ENCODE measurements around the gene HECW1. TPM values are rescaled to one million over a fixed set of nuclear protein-coding genes. Genes with fewer than 3 reads are reported as not detected.

Gene HECW1
- total and polyA plus RNA-seq, 2 experiments from 2014 or later = 2.0 to 4.8 TPM

- H3K79me2 ChIP-seq (ENCODE audit: insufficient read depth) = no peaks in the 10 kb centered on the region
Observed at GRCh38 chr7:43240565-43240964, 128.1 kb downstream of the HECW1 start.

GRCh38 chr7:43242628-43243255 lies 130.3 kb downstream of the HECW1 start:
- Histone ChIP-seq H3K27me3 (replicated peaks; ENCODE audit: insufficient read depth) (no peaks in the 10 kb centered on the region), H3K4me3 (no peak overlapping the region), H2AFZ (no peak overlapping the region), H3K4me1 (ENCODE audit: insufficient read depth) (no peaks in the 10 kb centered on the region), H3F3A (ENCODE audit: insufficient read depth) (no peaks in the 10 kb centered on the region; the same call in 1 of the 2 replicates), H3K79me2 (ENCODE audit: insufficient read depth) (no peaks in the 10 kb centered on the region), H3K9me3 (ENCODE audit: low read depth) (no peaks in the 10 kb centered on the region), H3K27ac (no peak overlapping the region), H3K4me2 (ENCODE audit: unreplicated experiment) (no peak overlapping the region), H4K20me1 (ENCODE audit: insufficient read depth) (no peaks in the 10 kb centered on the region), H3K9me2 (ENCODE audit: insufficient read depth) (no peaks in the 10 kb centered on the region), H3K36me3 (ENCODE audit: low read depth) (no peaks in the 10 kb centered on the region), H3K9ac (no peak overlapping the region)
- no peak for TF ChIP-seq EZH2phosphoT487 (IDR thresholded peaks at IDR 0.05; ENCODE audit: insufficient read depth, low read depth)
- no peak for TF ChIP-seq EZH2 (IDR thresholded peaks at IDR 0.05; ENCODE audit: insufficient read depth, poor library complexity, severe bottlenecking)
- 92% methylated on average over 13 of the region's 13 CpGs for WGBS, 2 experiments (ENCODE audit: low coverage in 1 of 2, low lambda C conversion rate in 2 of 2, missing lambda C conversion rate in 2 of 2)
- in situ Hi-C loops (cut with MboI) = no loop called here
- no peak for DNase-seq

More at GRCh38 chr7:43240565-43240964, 128.1 kb downstream of the HECW1 start:
- in situ Hi-C loops (cut with MboI) = no loop called here
- H3K9me3 ChIP-seq (ENCODE audit: low read depth) = no peaks in the 10 kb centered on the region
- no peak overlapping the region for H2AFZ ChIP-seq
- H3K4me3 ChIP-seq = no peak overlapping the region
- no peaks in the 10 kb centered on the region for H3K27me3 ChIP-seq (replicated peaks; ENCODE audit: insufficient read depth)
- no peak overlapping the region for H3K4me2 ChIP-seq (ENCODE audit: unreplicated experiment)
- no peak overlapping the region for H3K27ac ChIP-seq
- no peaks in the 10 kb centered on the region for H3K4me1 ChIP-seq (ENCODE audit: insufficient read depth)
- 78 to 85% methylated on average over 6 of the region's 6 CpGs for WGBS, 2 experiments (ENCODE audit: low coverage in 1 of 2, low lambda C conversion rate in 2 of 2, missing lambda C conversion rate in 2 of 2)
- H3K36me3 ChIP-seq (ENCODE audit: low read depth) = no peaks in the 10 kb centered on the region
- DNase-seq = no peak
- TF ChIP-seq EZH2phosphoT487 (IDR thresholded peaks at IDR 0.05; ENCODE audit: insufficient read depth, low read depth) (no peak), EZH2 (IDR thresholded peaks at IDR 0.05; ENCODE audit: insufficient read depth, poor library complexity, severe bottlenecking) (no peak)
- no peaks in the 10 kb centered on the region for H3K9me2 ChIP-seq (ENCODE audit: insufficient read depth)
- no peaks in the 10 kb centered on the region; the same call in 1 of the 2 replicates for H3F3A ChIP-seq (ENCODE audit: insufficient read depth)
- no peaks in the 10 kb centered on the region for H4K20me1 ChIP-seq (ENCODE audit: insufficient read depth)
- H3K9ac ChIP-seq = no peak overlapping the region

- H3K4me1 ChIP-seq (ENCODE audit: insufficient read depth) = 0 out of 2 replicates have a peak, but pooled peaks cover under 1% of the 10 kb centered on the region
- DNase-seq = peak; percentile 67
- H3K79me2 ChIP-seq (ENCODE audit: insufficient read depth) = no peaks in the 10 kb centered on the region
- 60 to 70% methylated on average over 3 of the region's 3 CpGs for WGBS, 2 experiments (ENCODE audit: low coverage in 1 of 2, low lambda C conversion rate in 2 of 2, missing lambda C conversion rate in 2 of 2)
- H3F3A ChIP-seq (ENCODE audit: insufficient read depth) = peaks cover 4% of the 10 kb centered on the region; the same call in 1 of the 2 replicates
- H3K9me2 ChIP-seq (ENCODE audit: insufficient read depth) = no peaks in the 10 kb centered on the region
- no peaks in the 10 kb centered on the region for H3K27me3 ChIP-seq (replicated peaks; ENCODE audit: insufficient read depth)
- no peak overlapping the region for H3K27ac ChIP-seq
- H3K36me3 ChIP-seq (ENCODE audit: low read depth) = no peaks in the 10 kb centered on the region
- no peak overlapping the region for H3K9ac ChIP-seq
- no peaks in the 10 kb centered on the region for H4K20me1 ChIP-seq (ENCODE audit: insufficient read depth)
- H3K9me3 ChIP-seq (ENCODE audit: low read depth) = no peaks in the 10 kb centered on the region
- in situ Hi-C loops (cut with MboI) = no loop called here
- no peak overlapping the region for H3K4me3 ChIP-seq
- no peak overlapping the region for H3K4me2 ChIP-seq (ENCODE audit: unreplicated experiment)
- TF ChIP-seq EZH2phosphoT487 (IDR thresholded peaks at IDR 0.05; ENCODE audit: insufficient read depth, low read depth) = no peak
- no peak for TF ChIP-seq EZH2 (IDR thresholded peaks at IDR 0.05; ENCODE audit: insufficient read depth, poor library complexity, severe bottlenecking)
- H2AFZ ChIP-seq = 0 out of 2 replicates have a peak overlapping the region, but pooled peaks have one; percentile 1
Observed at GRCh38 chr7:43244232-43244631, 131.8 kb downstream of the HECW1 start.

- DNase-seq = no peak
- H3K27ac ChIP-seq = no peak overlapping the region
- no peak overlapping the region for H3K4me3 ChIP-seq
- no peak overlapping the region for H3K4me2 ChIP-seq (ENCODE audit: unreplicated experiment)
- peaks cover 10% of the 10 kb centered on the region; the same call in 1 of the 2 replicates for H3F3A ChIP-seq (ENCODE audit: insufficient read depth)
- WGBS, 2 experiments (ENCODE audit: low coverage in 1 of 2, low lambda C conversion rate in 2 of 2, missing lambda C conversion rate in 2 of 2) = 99 to 100% methylated on average over 6 of the region's 6 CpGs
- in situ Hi-C loops (cut with MboI) = no loop called here
- H3K27me3 ChIP-seq (replicated peaks; ENCODE audit: insufficient read depth) = no peaks in the 10 kb centered on the region
- no peaks in the 10 kb centered on the region for H3K36me3 ChIP-seq (ENCODE audit: low read depth)
- H3K79me2 ChIP-seq (ENCODE audit: insufficient read depth) = no peaks in the 10 kb centered on the region
- H3K9me3 ChIP-seq (ENCODE audit: low read depth) = no peaks in the 10 kb centered on the region
- H3K9me2 ChIP-seq (ENCODE audit: insufficient read depth) = no peaks in the 10 kb centered on the region
- H3K9ac ChIP-seq = no peak overlapping the region
- H3K4me1 ChIP-seq (ENCODE audit: insufficient read depth) = peaks cover 6% of the 10 kb centered on the region
- TF ChIP-seq EZH2phosphoT487 (IDR thresholded peaks at IDR 0.05; ENCODE audit: insufficient read depth, low read depth) (no peak), EZH2 (IDR thresholded peaks at IDR 0.05; ENCODE audit: insufficient read depth, poor library complexity, severe bottlenecking) (no peak)
- H2AFZ ChIP-seq = 0 out of 2 replicates have a peak overlapping the region, but pooled peaks have one; percentile 1
- no peaks in the 10 kb centered on the region for H4K20me1 ChIP-seq (ENCODE audit: insufficient read depth)
Observed at GRCh38 chr7:43244784-43245183, 132.3 kb downstream of the HECW1 start.
